ENCODE results near the gene LOXL1.

The LOXL1 gene

DNA sequence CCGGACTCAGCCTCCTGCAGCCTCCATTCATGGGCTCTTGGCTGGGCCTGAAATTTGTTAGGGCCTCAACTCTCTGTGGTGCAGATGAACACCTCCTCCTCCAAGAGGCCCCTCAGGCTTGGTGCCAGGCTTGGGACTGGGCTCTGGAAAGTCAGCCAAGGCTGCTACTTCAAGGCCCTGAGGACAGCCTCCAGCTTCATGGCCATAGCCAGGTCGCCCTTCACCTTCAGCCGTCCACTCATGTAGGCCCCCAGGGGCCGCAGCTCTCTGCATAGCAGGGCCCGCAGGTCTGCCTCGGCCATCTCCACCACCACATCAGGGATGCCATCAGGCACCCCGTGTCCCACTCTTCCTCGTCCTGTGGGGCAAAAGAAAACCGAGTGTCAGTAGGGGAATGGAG, 57.5 kb downstream of the LOXL1 start:
- no peak for DNase-seq

DNA sequence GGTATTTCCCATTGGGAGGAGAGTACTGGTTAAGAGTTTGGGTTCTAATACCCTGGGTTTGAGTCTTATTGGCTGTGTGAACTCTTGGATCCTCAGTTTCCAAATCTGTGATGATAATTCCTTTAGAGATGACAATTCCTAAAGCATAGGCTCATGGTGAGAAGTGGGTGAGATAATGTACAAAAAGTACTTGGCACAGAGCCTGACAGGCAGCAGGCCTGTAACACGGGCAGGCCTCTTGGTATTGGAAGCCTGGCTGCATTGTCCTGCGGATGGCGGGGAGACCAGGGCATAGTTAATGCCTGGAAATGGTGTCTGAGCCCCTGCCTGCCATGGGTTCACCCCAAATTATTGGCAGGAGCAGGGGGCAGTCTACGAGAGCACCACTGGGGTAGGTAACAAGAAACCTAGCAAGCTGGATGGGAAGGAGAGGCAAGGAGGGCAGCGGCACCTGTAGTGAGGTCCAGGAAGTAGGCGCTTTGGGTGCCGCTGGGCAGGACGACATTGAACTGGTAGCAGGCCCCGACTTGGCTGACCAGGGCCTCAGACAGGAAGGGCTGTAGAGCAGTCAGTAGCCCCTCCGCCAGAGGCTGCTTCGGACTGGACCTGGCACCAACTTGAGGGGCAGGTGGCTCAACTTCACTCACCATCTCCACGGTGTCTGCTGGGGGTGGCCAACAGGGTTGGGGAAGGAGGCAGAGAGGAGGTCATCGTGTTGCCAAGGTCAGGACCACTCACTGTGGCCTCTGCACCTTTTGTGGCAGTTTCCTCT, 58.1 kb downstream of the LOXL1 start:
- DNase-seq, result no peak

DNA sequence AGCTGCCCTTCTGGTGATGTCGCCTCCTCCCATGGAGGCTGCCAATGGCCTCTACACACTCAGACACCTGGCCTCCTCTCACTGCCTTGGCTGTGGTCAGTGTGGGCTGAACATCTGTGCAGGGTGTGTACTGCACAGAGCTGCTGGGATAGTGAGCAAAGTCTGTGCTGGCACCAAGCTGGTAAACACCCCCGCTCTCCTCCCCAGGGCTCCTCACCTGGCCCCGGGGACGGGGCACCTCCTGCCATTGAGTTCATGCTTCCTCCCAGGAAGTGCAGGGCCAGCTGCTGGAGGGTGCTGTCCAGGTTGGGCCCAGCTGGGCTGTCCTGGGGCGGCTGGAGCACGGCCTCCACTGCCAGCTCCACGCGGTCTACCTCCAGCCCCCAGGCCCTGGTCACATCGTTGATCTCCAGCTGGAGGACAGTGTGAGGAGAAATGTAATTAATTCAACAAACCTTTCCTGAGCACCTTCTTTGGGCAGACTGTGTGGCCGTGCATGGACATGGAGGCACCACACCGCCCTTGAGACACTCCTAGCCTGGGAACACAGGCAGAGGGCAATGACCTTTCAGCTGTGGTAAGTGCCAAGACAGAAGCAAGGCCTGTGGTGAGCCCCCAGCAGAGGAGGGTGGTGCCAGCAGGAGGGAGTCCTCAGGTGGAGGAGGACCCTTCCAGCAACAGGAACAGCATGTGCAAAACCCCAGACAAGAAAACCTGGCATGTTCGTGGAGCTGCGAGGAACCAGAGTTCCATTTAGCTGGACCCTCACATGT, 59.0 kb downstream of the LOXL1 start:
- no peak for DNase-seq

DNA sequence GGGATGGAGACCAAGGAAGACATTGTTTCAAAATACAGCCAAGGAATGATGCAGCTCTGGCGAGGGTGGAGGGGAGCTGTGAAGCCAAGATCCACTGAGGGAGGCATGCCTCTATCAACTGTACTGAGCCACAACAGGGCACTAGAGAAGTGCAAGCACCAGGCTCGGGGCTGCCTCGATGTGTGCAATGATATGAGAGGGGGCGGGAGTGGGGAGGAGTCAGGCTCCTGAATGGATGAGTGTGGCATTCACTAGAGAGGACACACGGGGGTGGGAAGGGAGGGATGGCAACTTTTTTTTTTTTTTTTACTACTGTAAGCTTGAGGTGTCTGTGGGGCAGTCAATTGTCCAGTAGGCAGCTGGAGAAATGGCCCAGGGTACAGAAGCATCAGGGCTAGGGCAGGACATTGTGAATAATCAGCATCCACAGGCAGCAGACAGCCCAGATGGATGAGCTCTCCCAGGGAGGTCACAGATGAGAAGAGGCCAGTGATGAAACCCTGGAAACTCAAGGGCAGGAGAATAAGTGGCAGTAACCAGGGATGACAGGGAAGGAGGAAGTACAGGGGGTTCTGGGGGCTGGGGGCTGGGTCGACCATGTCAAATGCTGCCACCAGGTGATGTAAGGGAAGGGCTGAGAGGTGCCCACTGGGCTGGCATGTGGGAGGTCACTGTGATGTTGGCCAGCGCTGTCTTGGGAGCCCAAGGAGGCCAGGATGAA, 60.0 kb downstream of the LOXL1 start:
- no peak for DNase-seq

DNA sequence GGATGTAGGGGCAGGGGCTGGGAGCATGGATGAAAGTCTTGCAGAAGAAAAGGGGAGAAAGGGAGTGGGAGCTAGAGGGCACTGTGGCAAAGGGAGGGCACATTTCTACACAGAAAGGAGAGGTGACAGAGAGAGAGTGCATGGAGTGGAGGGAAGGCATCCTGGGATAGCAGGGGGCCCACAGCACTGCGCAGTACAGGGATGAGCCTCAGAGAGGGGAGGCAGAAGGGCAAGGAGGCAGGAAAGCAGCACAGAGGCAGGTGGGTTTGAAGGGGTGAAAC, 60.5 kb downstream of the LOXL1 start:
- no peak for DNase-seq

DNA sequence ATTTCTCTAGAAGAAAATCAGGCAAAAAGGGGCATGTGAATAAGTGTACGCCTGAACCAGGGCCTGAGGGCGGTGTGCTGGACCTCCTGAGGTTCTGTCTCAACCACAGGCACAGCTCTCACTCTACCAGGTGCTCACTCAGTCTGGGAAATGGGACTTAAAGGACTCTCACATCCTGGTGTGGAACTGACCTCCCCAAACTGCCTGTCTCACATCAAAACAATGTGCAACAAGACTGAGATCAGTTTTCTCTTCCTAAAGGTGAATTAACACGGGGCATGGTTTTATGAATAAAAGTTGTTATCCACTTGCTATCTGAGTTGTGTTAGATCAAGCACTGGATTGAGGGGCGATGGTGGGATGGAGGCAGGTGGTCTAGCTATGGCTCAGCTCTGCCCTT, 61.0 kb downstream of the LOXL1 start:
- no peak for DNase-seq

DNA sequence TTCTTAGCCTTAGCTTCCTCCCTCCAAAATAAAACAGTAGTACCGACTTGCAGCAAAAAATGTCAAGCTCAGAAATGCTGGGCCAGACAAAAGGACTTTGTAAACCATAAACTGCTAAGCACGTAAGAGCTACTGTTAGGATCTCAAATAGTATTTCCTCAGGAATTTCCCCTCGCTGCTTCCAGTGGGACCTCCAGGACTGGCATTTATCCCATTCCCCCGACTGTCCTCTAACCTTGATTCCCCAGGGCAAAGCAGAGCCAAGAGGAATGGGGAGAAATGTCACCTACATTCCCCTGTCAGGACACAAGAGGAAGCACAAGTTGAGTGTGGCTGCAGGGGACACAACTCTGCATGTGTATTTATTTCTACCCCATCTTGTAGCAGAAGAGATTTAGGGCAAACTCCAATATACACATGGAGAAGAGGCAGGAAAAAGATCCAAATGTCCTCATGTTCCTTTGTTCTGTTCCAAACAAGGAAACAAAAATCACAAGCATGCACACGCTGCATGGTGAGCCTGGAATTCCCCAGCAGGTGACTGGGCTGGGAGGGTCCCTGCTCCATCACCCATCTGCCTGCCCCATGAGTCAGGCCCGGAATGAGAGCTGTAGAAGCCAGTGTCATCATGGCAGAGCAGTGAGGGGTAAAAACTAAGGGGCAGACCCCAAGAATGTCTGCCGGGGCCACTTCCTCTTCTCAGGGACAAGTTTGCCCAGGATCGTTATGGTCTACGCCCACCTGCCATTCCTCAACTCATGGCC, 61.6 kb downstream of the LOXL1 start:
- DNase-seq, result no peak

DNA sequence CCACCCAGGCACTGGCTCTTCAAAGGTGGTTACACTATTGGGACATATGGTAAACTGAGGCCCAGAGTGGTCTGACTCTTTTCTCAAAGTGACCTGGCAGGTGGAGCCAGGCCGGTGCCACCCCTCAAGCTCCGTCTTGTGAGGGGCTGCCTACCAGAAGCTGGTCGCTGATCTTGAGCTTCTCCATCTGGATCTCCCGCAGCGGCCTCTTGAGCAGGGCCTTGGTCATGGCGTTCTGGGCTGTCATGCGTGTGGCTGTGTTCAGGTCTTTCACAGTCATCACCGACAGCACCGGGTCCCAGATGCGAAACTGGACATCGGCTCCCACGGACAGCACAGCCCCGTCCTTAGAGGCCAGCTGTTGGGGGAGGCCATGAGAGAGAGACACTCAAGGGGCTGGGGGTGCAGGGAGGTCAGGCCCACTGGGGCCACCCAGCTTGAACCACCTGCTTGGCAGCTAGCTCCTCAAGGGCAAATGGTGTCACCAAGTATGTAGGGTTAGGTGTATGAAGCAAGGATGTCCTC, 62.2 kb downstream of the LOXL1 start:
- DNase-seq, result no peak

DNA sequence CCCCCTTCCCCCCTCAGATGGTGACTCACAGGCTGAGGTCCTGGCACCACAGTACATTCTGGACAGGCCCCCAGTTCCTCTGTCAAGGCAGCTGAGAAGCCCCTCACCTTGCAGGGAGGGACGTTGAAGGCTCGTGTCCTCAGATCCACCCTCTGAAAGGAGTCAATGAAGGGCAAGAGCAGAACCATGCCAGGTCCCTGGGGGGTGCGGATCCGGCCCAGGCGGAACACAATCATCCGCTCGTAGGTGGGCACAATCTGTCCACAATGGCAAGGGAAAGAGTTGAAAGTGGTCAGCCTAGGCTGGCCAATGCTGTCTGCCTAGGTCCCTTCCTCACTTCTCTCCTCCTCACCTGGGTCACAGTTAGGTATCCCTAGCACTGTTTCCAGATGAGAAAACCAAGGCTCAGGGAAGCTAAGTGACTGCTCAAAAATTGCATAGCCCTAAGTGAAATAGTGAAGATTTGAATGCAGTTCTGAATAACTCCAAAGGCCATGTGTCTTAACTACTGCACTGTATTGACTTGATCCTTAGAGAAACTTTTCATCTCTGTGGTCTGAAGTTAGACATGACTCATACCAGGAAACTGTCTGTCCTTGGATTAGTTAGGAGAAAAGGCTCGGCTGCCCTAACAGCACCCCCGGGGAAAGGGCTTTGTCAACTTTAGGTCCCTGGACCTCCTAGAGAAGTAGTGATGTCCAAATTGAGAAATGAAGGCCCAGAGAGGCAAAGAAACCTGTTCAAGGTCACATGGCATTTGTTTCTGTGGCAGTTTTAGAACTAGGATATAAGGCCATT, 62.9 kb downstream of the LOXL1 start:
- DNase-seq, result no peak

DNA sequence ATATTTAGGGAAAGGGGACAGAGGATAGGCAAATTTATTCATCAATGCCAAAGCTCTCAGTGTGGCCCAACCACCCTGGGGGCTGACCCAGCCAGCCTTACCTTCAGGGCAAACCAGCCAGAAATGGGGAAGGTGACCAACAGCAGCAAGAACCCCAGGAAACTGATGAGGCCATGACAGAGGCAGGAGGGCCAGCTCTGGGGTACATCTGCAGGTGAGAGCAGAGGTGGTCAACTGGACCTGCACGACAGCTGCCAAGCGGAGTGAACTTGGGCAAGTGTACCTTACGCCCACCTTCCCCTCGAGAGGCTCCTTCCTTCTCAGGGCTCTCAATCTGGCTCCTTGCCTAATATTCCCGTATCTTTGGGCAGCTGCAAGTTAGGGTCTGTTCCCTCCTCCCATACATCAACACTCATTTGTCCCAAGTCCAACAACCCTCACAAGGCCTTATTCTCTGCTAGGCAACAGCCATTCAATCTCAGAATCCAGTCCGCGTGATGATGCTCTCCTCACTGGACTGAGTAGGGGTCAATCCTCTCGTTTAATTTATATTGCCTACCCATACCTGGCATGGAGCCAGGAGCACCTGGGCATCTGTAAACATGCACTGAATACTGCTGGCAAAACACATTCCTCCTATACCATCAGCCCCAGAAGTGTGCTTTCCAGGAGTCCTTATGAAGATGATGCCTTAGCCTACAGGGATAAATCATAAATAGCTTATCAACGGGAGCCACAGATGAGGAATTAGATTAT, 64.2 kb downstream of the LOXL1 start:
- no peak for DNase-seq

DNA sequence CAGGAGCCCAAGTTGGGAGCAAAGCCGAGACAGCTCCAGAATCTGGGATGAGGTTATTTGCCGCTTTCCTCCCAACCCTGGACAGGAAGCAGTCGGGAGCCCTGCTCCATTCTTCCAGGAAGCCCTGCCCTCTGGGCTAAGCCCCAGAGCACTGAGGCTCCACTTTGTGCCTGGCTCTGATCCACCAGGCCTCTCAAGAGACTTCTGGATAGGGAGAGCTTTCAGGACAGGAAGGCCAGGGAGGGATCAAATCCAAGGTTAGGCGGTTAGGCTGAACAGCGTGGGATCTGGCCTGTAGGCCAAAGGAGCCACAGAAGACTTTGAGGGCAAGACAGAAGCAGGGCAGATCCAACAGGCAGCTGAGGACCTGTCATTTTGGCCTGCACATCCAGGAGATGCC, 65.0 kb downstream of the LOXL1 start:
- DNase-seq, result no peak

DNA sequence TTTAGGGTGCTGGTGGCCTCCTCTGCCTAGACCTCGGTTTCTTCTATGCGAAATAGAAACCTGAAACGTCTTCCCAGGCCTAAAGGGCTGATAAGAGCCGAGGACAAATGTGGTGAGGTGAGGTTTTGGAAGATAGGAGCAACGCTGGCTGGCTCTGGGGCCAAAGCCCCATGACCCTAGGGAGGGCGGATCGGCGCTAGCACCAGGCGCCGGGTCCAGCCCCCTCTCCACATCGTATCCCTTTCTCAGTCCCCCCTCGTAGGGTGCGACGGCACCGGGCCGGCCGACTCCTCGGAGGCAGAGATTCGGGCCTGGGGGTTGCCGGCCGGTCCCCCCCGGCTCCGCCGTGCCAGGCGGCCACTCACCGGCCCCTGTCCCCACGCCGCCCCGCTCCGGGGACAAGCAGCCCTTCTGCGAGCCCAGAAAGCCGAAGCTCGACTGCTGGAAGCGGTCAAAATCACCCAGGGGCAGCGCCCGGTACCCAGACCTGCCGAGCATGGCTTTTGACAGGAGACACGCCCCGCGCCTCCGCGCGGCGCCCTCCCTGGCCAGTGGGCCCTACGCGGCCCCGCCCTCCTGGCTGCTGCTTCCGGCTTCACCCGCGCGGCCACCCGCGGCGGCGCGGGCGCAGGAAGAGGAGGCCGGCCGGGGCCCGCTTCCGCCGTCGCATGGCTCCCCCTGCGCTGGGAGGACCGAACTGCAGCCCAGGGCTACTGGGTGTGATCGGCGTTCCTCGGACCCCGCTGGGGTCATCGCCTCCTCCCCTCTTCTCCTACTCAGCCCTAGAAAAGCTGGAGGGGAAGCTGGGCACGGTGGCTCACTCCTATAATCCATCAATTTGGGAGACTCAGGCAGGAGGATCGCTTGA, 65.7 kb downstream of the LOXL1 start, which contains the start of gene STOML1:
Gene STOML1 (minus strand): TSS at position 570 of the 868 bp plus-strand sequence. CDS start 72 bp downstream, at position 498.
- peak; percentile 82 for DNase-seq

DNA sequence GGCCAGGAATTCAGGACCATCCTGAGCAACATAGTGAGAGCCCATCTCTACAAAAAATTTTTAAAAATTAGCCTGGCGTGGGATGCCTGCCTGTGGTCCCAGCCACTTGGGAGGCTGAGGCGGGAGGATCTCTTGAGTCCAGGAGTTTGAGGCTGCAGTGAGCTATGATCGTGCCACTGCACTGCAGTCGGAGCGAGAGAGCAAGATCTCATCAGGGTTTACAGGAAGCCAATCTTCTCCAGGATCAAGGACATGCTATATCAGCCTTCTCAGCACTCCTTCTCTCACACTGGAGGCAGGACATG, 66.3 kb downstream of the LOXL1 start:
- no peak for DNase-seq

DNA sequence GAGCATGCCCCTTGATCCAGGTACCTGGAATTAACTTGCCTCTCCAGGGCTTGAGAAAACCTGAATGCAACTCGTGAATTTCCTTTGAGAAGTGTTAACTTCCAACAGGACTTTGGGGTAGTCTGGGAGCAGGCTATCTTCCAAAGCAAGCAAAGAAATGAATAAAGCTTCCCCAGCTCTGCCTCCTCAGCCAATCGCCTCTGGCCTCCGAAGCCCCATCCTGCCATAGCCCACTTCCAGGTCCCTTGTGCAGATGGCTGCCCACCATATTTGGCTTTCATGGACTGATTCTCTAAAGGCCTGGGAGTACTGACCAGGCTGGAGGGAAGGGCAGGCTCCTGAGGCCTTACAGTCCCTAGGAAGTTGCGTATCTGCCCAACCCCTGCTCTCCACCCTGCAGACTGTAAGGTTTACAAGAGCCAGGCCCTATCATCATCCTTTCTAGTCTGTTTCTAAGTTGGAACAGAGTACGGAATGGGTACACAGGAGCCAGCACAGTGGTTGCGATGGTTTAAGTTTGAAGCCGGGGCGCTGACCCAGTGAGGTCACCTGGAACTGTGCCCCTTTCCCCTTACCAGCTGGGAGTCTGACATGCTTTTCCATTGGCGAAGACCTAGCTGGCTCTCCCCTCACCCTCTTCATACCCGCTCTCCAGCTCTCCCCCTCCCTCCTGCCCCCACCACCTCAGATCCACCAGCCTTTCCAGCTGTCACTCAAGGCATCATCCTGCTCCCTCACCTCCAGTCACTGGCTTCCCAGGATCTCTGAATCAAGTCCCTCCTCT, 67.1 kb downstream of the LOXL1 start:
- DNase-seq, result no peak

DNA sequence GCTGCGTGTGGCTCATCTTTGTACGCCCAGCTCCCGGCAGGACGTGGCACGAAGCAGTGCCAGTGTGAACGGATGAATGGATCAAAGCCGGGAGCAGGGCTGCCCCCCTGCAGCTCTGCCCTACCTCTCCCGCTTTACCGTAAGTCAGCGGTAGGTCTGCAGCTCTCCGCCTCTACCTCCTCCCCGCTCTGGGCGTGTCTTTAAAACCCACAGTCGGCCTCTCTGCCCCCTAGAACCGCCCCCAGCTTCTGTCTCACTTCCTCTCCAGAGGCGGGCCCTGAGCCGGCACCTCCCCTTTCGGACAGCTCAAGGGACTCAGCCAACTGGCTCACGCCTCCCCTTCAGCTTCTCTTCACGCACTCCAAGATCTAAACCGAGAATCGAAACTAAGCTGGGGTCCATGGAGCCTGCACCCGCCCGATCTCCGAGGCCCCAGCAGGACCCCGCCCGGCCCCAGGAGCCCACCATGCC, 68.2 kb downstream of the LOXL1 start, which contains the start of gene PML:
Gene PML (plus strand): TSS at position 304 of the 471 bp plus-strand sequence. CDS start 97 bp downstream, at position 401.
- DNase-seq, result peak; percentile 80

DNA sequence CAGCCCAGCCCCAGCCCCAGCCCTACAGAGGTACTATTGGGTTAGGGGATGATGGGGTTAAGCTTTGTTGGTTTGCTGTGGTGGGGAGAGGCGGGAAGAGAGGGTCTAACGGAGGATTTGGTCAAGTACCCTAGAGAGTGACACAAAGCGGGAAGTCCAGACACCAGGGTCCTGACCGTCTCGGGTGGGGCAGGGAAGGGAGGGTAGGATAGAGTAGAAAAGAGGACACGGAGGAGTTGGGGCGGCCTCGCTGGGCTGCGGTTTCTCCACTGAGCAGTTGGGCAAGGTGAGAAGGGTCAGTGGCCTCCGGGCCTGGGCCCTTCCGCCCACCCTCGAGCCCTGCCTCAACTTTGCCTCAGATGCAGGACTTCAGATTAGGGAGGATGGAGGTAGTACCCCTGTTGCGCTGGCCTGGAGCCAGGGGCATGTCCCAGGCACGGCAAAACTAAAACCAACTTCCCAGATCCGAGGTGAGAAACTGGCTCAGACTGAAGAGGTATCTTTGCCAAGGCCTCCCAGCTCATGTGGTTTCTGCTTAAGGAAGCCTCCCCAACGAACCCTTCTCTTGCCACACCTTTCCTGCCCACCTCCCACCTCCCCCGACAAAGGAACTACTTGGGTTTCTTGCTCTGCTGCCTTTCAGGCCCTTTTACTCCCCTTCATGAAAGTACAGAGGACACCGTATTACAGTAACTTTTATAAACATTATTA, 68.8 kb downstream of the LOXL1 start:
- no peak for DNase-seq

DNA sequence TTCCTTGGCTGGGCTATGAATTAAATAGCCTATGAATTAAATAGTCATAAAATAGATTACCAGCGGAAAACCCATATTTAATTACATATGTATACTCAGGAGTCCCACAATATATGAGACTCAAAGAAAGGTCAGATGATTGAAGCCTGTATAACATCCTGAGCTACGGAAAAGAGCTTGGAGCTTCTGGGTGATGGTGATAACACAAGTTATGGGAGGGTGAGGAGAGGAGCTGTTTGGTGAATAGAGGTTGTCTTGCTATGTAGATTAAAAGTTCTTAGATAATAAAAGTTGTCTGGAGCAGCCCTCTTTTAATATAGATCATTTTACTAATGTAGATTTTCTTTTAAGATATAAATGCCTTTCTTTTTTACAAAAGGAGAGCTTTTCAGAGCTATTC, 70.0 kb downstream of the LOXL1 start:
- DNase-seq, result no peak

DNA sequence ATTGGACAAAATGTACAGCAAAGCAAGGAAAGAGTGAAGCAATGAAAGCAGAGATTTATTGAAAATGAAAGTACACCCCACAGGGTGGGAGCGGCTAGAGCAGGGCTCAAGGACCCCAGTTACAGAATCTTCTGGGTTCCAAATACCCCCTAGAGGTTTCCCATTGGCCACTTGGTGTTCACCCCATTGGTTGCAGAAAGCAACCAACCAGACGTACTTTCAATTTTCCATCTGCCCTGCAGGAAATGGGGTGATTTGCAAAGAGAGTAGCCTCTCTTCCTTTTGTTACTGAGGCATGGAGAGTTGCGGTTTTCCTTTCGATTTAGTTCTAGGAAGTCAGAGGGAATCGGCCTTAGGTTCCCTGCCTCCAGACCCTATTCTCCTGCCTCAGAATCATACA, 70.7 kb downstream of the LOXL1 start:
- no peak for DNase-seq

DNA sequence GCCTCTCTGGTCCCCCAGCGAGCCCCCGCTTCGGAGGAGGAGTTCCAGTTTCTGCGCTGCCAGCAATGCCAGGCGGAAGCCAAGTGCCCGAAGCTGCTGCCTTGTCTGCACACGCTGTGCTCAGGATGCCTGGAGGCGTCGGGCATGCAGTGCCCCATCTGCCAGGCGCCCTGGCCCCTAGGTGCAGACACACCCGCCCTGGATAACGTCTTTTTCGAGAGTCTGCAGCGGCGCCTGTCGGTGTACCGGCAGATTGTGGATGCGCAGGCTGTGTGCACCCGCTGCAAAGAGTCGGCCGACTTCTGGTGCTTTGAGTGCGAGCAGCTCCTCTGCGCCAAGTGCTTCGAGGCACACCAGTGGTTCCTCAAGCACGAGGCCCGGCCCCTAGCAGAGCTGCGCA, 71.7 kb downstream of the LOXL1 start:
- DNase-seq, result no peak

Data from NCI-H1105 treated with DMSO at 0.1 percent for 48 hours (cell line).